Stimulated activated CD4-positive, alpha-beta T cell treated with anti-CD3 and anti-CD28 coated beads, Interleukin-1b, Interleukin-23, amount 100 ng/mL, for 24 hours (primary cell): ENCODE results near the gene IFI44.

Experiments
- DNase-seq, 4 experiments: peaks; one replicate each; pipeline ENCODE4 v3.0.0-alpha.2; 2020; ENCODE audit warnings: low read depth in 4 of 4, low spot score in 1 of 4

The IFI44 gene

DNA sequence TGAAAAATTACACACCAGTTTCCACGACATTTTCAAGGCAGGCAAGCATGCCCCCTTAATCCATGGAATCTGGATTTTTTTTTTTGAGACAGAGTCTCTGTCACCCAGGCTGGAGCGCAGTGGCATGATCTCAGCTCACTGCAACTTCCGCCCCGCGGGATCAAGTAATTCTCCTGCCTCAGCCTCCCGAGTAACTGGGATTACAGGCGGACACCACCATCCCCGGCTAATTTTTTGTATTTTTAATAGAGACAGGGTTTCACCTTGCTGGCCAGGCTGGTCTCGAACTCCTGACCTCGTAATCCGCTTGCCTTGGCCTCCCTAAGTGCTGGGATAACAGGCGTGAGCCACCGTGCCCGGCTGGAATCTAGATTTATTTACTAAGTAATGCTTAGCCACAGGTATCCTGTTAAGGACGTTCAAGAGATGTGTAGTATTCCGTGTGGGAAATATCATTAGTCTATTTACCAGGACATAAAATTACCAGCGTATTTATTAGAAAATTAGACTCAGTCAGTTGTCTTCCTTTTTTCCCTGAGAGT lies 2.5 kb downstream of the IFI44 start:
- no peak for DNase-seq

DNA sequence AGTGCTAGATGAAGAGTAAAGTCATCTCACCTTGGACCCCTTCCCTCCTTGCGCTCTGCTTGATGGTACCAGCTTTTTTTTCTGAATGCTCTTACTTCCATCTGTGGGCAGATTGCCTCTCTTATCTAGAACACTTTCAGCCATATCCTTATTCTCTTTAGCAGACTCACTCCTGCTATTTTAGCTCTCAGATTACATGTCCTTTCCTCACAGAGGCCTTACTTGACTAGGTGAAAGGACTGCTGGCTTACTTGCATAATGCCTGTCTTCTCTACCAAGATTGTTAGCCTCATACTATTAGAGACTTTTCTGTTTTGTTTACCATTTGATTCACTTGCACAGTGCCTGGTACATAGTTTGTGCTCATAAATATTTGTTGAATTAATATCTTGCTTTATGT lies 9.3 kb downstream of the IFI44 start:
- DNase-seq, result no peak

DNA sequence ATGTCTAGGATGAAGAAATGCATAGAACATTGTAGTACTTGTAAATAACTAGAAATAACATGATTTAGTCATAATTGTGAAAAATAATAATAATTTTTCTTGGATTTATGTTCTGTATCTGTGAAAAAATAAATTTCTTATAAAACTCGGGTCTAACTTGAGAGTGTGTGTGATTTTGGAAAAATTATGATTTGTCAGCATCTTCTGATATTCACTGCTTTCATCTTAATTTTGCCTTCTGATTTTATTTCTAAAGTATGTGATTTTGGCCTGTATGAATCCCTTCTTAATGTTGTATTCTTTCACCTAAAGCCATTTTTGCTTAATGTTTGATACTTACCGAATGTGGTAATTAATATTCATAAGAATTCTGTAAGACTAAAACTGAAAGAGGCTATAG lies 14.3 kb downstream of the IFI44 start:
- DNase-seq, result no peak

DNA sequence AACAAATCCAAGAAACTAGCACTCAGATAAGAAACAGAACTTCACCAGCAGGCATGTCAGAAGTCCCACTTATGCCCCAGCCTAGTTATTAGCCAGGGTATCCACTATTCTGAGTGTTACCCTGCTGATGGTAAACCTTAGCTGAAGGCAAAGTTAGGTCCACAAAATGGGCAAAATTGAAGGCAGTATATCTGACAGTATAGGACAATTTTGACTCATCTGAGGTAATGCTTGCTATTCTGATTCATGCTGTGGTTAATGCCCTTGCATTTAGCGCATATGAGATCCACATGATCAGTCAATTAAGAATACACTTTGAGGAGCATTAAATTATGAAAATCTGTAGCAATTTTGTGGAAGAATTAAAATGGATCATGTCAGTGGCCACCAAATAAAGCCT lies 15.1 kb downstream of the IFI44 start:
- DNase-seq, result no peak

DNA sequence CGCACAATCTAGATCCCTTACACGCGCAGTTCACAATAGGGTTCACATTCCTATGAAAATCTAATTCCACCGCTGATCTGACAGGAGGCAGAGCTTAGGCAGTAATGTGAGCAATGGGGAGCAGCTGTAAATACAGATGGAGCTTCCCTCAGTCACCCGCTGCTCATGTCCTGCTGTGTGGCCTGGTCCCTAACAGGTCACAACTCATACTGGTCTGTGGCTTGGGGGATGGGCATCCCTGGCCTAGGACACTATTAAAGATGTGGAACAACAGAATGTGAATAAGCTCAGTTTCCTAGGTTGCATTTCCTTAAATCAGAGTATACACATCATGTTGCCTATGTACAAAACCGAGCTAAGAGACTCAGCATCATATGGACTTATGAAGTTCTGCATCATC lies 16.2 kb downstream of the IFI44 start:
- no peak for DNase-seq

DNA sequence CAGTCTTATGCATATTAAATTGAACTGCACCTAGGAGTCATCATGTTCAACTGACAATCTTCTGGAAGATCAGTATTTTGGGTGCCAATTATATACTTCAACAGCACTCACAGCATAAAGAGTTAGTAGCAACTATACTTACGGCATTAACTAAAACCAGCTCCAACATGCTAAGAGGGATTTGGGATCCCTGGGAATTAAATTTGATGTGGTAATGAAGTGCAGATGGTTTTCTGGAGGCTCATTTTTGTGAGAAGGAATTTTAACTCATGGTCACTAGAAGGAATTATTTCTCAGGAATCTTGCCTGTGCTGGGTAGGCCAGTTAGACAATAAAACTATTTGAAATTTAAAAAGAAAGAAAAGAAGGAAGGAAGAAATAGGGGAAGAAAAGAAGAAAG lies 18.3 kb downstream of the IFI44 start:
- no peak for DNase-seq

DNA sequence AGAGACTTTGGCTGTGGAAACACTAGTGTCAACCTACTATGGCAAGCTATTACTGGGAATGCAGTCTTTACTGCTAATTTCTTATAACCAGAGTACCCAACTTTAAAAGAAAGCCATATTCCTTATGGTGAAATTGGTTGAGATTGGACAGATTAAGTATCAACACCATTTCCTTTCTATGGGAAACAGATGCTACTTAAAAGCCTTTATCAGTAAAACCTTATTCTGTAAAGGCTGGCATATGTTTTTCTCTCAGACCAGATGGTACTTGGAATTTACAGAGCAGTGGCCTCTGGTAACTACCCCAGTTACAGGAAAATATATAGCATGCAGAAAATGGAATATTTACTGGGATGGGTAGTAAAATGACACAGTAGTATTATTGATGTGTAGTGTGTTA lies 18.8 kb downstream of the IFI44 start:
- no peak for DNase-seq

DNA sequence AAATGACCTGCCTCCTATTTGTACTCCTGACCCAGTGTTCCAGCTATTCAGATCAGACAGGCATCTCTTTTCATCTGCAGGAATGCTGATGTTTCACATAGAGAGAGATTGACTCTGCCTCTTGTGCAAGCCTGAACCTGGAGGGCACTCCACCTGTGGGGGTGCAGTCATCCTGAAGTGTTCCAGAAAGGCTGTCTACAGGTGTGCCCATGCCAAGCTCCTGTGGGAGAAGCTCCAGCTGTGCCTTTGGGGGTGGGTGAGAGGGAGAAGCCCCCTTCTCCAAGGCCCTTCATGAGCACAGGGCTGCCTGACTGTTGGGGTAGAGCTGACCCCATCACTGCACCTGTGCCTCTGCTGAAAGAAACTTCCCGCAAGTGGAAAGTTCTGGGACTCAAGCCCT lies 22.8 kb downstream of the IFI44 start:
- DNase-seq, result no peak

DNA sequence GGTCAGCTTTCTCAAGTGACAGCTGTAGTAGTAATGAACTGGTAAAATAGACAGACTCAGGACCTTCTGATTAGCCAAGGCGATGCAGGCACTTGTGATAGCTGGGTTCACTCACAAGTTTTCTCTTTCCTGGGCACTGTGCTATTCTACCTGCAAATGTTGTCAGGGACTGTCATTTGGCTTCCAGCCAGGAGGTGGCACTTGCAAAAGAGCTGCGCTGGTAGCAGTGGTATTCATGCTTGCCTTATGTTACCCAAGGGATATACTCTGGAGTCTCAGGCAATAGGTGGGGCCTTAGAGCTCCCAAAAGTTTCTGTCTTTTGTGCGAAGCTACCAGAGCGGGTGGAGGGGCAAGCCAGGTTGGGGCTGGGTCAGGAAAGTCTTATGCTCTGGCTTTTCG lies 23.5 kb downstream of the IFI44 start:
- no peak for DNase-seq

DNA sequence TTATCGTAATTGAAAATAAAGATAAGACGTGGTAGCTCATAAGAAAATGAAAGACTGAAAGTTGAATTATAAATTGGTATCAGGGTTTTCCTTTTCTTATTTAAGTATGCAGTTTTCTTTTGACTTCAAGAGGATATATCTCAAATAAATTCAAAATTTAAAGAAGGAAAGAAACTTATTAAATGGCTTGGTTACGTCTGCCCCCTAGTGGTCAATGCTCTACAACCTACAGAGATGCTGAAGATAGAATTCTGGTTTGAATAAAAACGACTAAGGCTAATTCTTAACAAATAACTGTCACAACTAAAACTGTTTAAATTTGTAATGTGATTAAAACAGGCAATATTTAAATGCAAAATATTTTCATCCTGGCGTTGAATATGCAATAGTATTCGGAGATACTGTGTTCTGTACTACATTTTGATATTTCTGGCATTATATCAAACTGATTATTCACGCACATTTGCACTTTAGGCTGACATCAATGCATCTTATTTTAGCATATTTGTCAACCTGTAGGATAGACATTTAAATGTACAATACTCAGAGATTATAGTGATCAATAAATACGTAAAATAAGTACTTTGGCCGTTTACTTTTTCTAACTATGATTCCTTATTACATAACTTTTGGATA lies 26.8 kb downstream of the IFI44 start:
- DNase-seq, result peak; percentile 11 to 44 (median 31)

DNA sequence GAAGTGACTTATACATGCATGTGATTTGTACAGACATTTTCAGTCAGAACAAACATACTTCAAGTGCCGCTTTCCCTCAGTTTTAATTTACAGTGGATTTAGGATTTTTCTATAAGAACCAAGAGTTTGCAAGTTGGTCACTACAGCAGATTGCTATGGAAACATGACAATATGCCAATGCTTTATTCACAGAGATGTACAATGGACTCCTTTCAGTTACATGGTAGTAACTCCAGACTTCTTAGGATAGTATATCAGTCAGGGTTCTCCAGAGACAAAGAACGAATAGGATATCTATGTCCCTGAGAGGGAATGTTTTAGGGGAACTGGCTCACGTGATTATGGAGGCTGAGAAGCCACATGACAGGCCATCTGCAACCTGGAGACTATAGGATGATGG lies 27.4 kb downstream of the IFI44 start:
- no peak for DNase-seq

DNA sequence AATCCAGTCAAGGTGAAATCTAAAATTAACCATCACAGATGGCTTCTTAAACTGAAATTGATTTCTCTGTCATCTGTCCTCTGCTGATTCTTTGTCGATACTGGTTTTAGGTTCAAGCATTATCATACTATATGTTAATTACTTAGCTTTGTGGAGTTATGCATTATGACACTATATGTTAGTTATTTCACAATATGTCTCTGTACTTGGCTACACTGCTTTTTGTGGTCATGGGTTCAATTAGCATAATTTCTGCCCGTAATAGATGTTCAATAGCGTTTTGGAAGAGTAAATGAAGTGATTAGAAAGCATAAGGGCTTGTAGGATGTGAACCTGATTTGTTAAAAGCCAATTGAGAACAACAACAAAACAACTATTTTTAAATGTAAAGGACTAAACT lies 28.2 kb downstream of the IFI44 start:
- DNase-seq, result no peak

DNA sequence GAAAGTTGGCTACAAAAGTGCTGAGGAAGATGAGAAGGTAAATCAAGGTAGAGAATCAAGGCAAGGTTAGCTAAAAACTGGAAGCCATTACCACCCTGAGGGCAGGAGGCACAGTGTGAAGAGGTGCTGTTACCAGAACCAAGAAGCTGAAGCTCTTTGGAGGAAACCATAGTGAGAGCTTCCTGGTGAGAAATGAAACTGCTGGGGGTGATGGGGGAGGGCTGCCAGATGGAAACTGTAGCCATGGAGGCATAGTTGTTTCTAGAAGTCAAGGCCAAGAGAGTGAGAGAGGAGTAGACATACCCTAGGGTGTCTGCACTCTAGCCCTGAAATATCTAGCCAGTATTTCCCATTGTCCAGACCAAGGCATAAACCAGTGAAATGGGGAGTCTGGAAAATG lies 28.7 kb downstream of the IFI44 start:
- no peak for DNase-seq

DNA sequence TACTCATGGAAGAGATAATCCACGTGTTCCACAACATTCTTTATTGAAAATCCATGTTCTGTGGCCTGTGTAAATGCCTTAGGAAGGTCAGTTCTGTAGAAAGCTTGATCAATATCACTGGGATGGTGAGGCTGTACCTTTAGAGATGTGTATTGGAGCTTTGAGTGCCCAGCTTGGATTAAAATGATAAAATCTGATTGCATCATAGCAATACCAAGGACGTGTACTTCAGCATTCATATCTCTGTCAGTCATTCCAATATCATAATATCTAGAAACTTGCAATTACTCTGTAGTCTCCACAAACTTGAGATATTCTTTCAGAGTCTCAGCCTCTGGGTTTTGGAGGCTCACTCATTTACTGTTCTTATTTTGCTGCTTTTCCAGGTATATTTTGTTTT lies 31.6 kb downstream of the IFI44 start:
- DNase-seq, result no peak

DNA sequence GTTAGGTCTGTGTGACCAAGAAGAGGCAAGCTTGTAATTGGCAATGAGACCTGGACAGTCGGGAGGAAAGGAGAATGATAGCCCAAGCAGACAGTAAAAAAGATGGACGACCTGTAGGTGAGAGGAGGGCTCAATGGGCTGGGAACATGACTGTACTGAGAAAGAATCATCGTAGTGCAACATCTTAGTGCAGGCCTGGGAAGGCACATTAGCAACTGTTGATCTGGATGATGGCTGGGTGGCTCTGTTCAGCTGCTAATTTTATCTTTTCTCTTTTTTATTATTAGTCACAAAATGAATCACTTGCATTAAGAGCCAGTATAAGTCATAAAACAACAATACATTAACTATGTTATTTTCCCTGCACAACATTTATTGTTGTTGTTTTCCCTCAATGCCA lies 32.9 kb downstream of the IFI44 start:
- DNase-seq, result no peak

DNA sequence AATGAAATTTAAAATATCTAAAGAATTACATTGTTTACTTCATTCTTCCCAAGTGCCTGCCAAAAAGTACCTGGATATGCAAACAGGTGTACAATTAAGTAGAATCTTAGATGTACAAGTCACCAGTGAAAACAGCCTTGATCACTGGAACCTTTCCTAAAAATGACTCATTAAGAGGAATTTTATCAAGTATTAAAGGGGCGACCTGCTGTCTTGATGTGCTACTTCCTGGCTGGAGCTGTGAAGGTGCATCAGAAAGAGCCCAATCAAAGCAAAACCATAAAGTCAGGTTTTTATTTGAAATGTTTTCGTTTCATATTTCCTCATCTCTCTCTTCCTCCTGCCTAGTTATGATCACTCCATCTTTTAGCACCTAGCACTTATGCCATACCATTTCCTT lies 33.4 kb downstream of the IFI44 start:
- no peak for DNase-seq

DNA sequence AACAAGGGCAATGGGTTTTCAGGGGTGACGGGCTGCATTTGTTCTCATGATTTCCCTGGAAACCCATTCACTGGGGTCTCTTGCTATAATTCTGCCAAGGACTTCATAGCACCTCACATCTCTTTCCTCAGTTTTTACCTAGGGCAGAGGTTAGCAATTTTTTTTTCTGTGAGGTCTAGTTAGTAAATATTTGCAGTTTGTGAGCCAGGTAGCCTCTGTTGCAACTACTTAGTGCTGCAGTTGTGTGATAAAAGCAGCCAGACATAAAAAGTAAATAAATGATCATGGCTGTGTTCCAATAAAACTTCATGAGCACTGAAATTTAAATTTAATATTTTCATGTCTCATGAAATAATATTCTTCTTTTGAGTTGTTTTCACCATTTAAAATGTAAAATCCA lies 37.7 kb downstream of the IFI44 start:
- DNase-seq, result no peak

DNA sequence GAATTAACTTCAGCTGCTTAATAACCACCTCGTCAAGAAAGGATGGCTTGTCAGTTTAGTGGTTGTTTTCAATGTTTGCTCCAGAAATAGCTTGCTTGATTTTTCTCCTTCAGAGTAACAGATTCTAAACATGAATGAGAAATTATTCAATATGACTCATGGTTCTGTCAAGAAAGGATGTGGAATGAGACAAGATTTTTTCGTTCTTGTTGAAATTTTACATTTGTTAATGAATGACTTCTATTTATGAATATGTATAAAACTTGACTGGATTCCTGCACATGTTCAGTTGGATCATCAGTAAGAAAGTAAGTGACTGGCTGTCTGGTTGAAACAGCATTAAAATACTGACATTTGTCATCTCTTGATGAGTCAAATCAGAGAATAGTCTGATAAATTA lies 38.3 kb downstream of the IFI44 start:
- DNase-seq, result no peak

DNA sequence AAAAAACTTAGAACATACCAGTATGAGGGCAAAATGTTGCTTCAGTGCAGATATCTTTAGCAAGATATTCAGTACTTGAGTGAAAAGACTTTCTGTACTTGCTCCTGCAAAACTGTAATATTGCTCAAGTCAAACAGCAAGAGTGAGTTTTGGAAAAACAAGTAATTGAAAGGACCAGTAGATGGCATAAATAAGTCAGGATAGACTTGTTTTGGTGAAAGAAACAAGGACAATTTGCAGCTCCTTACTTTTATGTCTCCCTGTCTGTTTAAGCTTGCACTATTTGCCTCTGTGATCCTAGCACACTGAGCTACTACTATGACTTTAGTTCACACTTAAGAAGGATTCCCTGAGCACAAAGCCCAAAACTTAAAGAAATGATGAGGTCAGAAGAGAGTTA lies 39.1 kb downstream of the IFI44 start:
- no peak for DNase-seq

DNA sequence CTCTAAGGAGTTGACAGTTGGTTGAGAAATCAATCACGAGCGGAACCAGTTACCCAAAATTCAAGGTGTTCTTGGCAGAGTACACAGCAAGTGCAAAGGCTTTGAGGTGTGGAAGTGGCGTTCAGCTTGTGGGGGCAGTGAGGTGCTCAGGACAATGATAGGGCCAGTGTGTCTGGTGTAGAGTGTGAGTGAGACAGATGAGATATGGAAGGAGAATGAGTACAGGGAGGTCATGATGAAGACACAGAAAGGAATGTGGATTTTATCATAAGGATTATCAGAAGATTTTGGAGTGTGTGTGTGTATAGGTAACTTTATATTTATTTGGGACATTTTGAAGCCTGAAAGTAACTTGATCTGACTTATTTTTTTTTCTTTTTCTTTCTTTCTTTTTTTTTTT lies 40.9 kb downstream of the IFI44 start:
- DNase-seq, result no peak

DNA sequence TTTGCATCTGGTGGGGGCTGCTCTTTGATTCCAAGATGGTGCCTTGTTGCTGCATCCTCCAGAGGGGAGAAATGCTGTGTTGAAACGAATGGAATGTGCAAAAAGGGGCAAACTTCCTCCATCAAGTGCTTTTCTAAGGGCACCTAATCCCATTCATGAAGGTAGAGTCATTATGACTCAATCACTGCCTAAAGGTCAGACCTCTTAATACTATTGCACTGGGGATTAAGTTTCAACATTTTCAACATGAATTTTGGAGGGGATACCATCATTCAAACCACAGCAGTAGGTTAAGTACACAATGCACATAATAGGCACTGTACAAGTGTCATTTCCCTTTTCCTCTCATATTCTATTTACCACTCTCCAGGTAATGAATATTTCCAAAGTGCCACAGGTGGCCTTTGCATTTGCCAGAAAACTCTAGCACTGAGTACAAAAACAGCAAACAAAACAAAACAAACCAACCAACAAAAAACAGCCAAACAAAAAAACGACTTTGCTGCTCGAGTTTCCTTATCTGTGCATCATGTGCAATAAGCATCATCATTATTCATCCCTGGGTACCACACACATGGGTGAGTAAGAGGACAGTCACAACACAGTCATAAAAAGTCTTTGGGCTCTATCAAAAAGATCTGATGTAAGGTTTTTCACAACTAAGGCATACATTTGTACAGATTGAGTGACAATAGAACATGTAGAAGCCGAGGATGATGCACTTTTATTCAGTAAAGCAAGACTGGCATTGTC lies 42.5 kb downstream of the IFI44 start:
- DNase-seq, result no peak

DNA sequence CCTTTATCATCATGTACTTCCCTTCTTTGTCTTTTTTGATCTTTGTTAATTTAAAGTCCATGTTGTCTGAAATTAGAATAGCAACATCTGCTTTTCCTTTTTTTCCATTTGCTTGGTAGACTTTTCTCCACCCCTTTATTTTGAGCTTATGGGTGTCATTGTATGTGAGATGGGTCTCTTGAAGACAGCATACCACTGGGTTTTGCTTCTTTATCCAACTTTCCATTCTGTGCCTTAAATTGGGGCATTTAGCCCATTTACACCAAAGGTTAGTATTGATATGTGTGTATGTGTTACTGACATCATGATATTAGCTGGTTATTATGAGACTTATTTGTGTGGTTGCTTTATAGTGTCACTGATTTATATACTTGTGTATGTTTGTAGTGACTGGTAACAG lies 50.2 kb downstream of the IFI44 start:
- no peak for DNase-seq

DNA sequence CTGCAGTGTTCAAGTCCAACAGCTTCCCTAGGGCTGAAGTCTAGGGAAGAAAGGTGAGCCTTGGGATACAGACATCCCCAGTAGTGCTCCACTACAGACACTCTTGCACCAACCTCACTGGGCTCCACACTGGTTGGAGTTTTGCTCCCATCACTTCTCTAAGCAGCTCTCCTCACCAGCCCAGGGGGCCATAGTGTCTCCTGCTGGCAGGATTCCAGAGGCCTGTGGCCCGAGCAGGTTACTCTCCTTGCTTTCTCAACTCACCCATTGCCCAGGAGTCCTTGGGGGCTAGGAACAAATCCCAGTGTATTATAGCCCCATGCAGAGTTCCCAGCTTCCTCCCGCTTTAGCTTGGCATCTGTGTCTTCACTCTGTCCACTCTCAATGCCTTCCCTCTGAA lies 52.8 kb downstream of the IFI44 start:
- no peak for DNase-seq
